SK-N-SH (cell line): ENCODE data around the gene BMF. TPM values are rescaled to one million over a fixed set of nuclear protein-coding genes. Genes with fewer than 3 reads are reported as not detected.

Source experiments
- CTCF ChIA-PET: fragments of 300-600, 350-600 bp; formaldehyde crosslinking; extraction: SDS; loops from one replicate; lab custom pipeline; 2021; lab: Yijun Ruan, JAX
- POLR2A ChIA-PET: fragments of 350-600 bp; sonication (Branson Sonifier 250); formaldehyde crosslinking; extraction: SDS; loops from one replicate; lab custom pipeline; 2020; ENCODE audit warnings: antibody characterized with exemption, inconsistent platforms; lab: Yijun Ruan, JAX
- DNase-seq: peaks from one replicate; pipeline ENCODE4 v3.0.0; 2012
- H2AFZ ChIP-seq: fragments of 200-600 bp; sonication (generic); 2 replicates; pipeline ENCODE4 v1.8.1; 2016; ENCODE audit warnings: antibody characterized with exemption, mild to moderate bottlenecking, low read depth
- H3F3A ChIP-seq: fragments of 200-600 bp; sonication (generic); replicated peaks from 2 replicates; pipeline ENCODE3; 2016; ENCODE audit warnings: antibody characterized with exemption, mild to moderate bottlenecking; ENCODE audit not compliant: insufficient read depth
- H3K27ac ChIP-seq, 2 experiments: fragments of 200-500 bp in 1 of 2; fragments of 200-600 bp in 1 of 2; sonication (Bioruptor generic) in 1 of 2; sonication (generic), shearing (Covaris generic) in 1 of 2; 2 replicates each; pipeline versions ENCODE4 v1.5.1 to v1.6.1; 2014 to 2016; ENCODE audit warnings: low read depth in 2 of 2, inconsistent platforms in 1 of 2, low read length in 1 of 2, mild to moderate bottlenecking in 1 of 2, mixed read lengths in 1 of 2
- H3K27me3 ChIP-seq: fragments of 200-600 bp; sonication (generic), shearing (Covaris generic); 2 replicates; pipeline ENCODE4 v1.6.1; 2016; ENCODE audit warnings: mixed run types; ENCODE audit not compliant: insufficient read depth
- H3K36me3 ChIP-seq, 2 experiments: fragments of 200-500 bp in 1 of 2; fragments of 200-600 bp in 1 of 2; sonication (Bioruptor generic) in 1 of 2; sonication (generic) in 1 of 2; replicated peaks in 1 of 2; 2 replicates each; pipeline versions ENCODE3 to v1.5.1; 2014 to 2016; ENCODE audit warnings: low read length in 1 of 2, mild to moderate bottlenecking in 1 of 2; ENCODE audit not compliant: insufficient read depth in 2 of 2, control insufficient read depth in 1 of 2
- H3K4me1 ChIP-seq, 2 experiments: fragments of 200-500 bp in 1 of 2; fragments of 200-600 bp in 1 of 2; sonication (Bioruptor generic) in 1 of 2; sonication (generic), shearing (Covaris generic) in 1 of 2; 2 replicates each; pipeline versions ENCODE4 v1.5.1 to v1.6.1; 2014 to 2016; ENCODE audit warnings: low read depth in 1 of 2, low read length in 1 of 2, mixed run types in 1 of 2; ENCODE audit not compliant: insufficient read depth in 2 of 2, control insufficient read depth in 1 of 2
- H3K4me2 ChIP-seq: fragments of 200-600 bp; sonication (generic), shearing (Covaris generic); 2 replicates; pipeline ENCODE4 v1.6.1; 2017; ENCODE audit warnings: mixed run types
- H3K4me3 ChIP-seq, 2 experiments: fragments of 200-500 bp in 1 of 2; fragments of 200-600 bp in 1 of 2; sonication (Bioruptor generic) in 1 of 2; sonication (generic), shearing (Covaris generic) in 1 of 2; 2 replicates each; pipeline versions ENCODE4 v1.5.1 to v1.8.1; 2014 to 2016; ENCODE audit warnings: low read depth in 2 of 2, inconsistent platforms in 1 of 2, low read length in 1 of 2, mild to moderate bottlenecking in 1 of 2, mixed read lengths in 1 of 2, moderate library complexity in 1 of 2
- H3K79me2 ChIP-seq: fragments of 200-600 bp; sonication (generic); 2 replicates; pipeline ENCODE4 v1.8.1; 2017; ENCODE audit warnings: mild to moderate bottlenecking; ENCODE audit not compliant: insufficient read depth
- H3K9ac ChIP-seq: fragments of 200-600 bp; sonication (generic); 2 replicates; pipeline ENCODE4 v1.6.1; 2017; ENCODE audit warnings: mixed run types
- H3K9me2 ChIP-seq: fragments of 200-600 bp; sonication (generic); 2 replicates; pipeline ENCODE4 v1.6.1; 2017; ENCODE audit warnings: mixed run types
- H3K9me3 ChIP-seq: fragments of 200-600 bp; sonication (generic); 2 replicates; pipeline ENCODE4 v1.6.1; 2017; ENCODE audit warnings: mixed run types, mild to moderate bottlenecking, moderate library complexity
- H4K20me1 ChIP-seq: fragments of 200-600 bp; sonication (generic); 2 replicates; pipeline ENCODE4 v1.6.1; 2017; ENCODE audit warnings: mild to moderate bottlenecking, mixed run types; ENCODE audit not compliant: insufficient read depth
- ELF1 ChIP-seq: IDR thresholded peaks from 2 replicates; pipeline ENCODE4 v1.4.0; 2012
- GATA2 ChIP-seq: sonication (generic); formaldehyde crosslinking; IDR thresholded peaks from 2 replicates; pipeline ENCODE4 v1.5.0; 2020; ENCODE audit warnings: mild to moderate bottlenecking, missing genetic modification reagents
- MEF2A ChIP-seq: IDR thresholded peaks from 2 replicates; pipeline ENCODE4 v1.4.0; 2012; ENCODE audit warnings: low read depth, borderline replicate concordance
- NFIC ChIP-seq: IDR thresholded peaks from 2 replicates; pipeline ENCODE4 v1.4.0; 2012; ENCODE audit warnings: borderline replicate concordance
- POLR2AphosphoS5 ChIP-seq: IDR thresholded peaks from 2 replicates; pipeline ENCODE4 v1.6.1; 2012; ENCODE audit warnings: low read depth, low read length
- RAD21 ChIP-seq: IDR thresholded peaks from 2 replicates; pipeline ENCODE4 v1.6.1; 2012; ENCODE audit warnings: mild to moderate bottlenecking, low read length
- RCOR1 ChIP-seq: fragments of 150-350 bp; IDR thresholded peaks from 2 replicates; pipeline ENCODE4 v1.6.1; 2017; ENCODE audit warnings: antibody characterized with exemption, low read length
- RFX5 ChIP-seq: IDR thresholded peaks from 2 replicates; pipeline ENCODE4 v1.6.1; 2012; ENCODE audit warnings: mild to moderate bottlenecking, improper control_type of control experiment, low read length
- SMC3 ChIP-seq: IDR thresholded peaks from 2 replicates; pipeline ENCODE4 v1.6.1; 2012; ENCODE audit warnings: low read depth, low read length, improper control_type of control experiment
- TAF1 ChIP-seq: IDR thresholded peaks from 2 replicates; pipeline ENCODE4 v1.6.1; 2012; ENCODE audit warnings: low read depth, mild to moderate bottlenecking, low read length, moderate library complexity, borderline replicate concordance
- TEAD4 ChIP-seq: IDR thresholded peaks from 2 replicates; pipeline ENCODE4 v1.4.0; 2012; ENCODE audit warnings: mild to moderate bottlenecking, borderline replicate concordance; ENCODE audit not compliant: insufficient read depth
- WGBS: methylation state at CpG from one replicate; pipeline ENCODE4 v1.1.6; 2017; ENCODE audit warnings: low lambda C conversion rate; 5-methylcytosine and 5-hydroxymethylcytosine counted together
- polyA plus RNA-seq, 3 experiments: library from polyadenylated mRNA; depleted of rRNA; stranded (reverse); fragments of >200 nt; gene quantifications; 2 replicates each; pipeline ENCODE4 v1.2.3, GENCODE V29; 2012
- TF ChIP-seq, protein P1 (sequence below): fragments of 200-600 bp; sonication (generic); IDR thresholded peaks from 2 replicates; pipeline ENCODE4 v1.6.1; 2017; ENCODE audit warnings: antibody characterized with exemption, mild to moderate bottlenecking, moderate library complexity
- TF ChIP-seq, protein P2 (sequence below): IDR thresholded peaks from 2 replicates; pipeline ENCODE4 v1.6.1; 2012; ENCODE audit warnings: mild to moderate bottlenecking, low read depth, low read length, moderate library complexity
- TF ChIP-seq, protein P3 (sequence below): fragments of 150-350 bp; IDR thresholded peaks from 2 replicates; pipeline ENCODE4 v1.6.1; 2016; ENCODE audit warnings: mild to moderate bottlenecking, low read depth, low read length
- TF ChIP-seq, protein P4 (sequence below): fragments of 150-350 bp; IDR thresholded peaks from 2 replicates; pipeline ENCODE4 v1.6.1; 2017; ENCODE audit warnings: antibody characterized with exemption, low read length, low read depth, borderline replicate concordance

The BMF gene
- polyA plus RNA-seq, 1 of the 3 experiments (the other 2 are of a cell fraction), result 0.72 TPM

DNA sequence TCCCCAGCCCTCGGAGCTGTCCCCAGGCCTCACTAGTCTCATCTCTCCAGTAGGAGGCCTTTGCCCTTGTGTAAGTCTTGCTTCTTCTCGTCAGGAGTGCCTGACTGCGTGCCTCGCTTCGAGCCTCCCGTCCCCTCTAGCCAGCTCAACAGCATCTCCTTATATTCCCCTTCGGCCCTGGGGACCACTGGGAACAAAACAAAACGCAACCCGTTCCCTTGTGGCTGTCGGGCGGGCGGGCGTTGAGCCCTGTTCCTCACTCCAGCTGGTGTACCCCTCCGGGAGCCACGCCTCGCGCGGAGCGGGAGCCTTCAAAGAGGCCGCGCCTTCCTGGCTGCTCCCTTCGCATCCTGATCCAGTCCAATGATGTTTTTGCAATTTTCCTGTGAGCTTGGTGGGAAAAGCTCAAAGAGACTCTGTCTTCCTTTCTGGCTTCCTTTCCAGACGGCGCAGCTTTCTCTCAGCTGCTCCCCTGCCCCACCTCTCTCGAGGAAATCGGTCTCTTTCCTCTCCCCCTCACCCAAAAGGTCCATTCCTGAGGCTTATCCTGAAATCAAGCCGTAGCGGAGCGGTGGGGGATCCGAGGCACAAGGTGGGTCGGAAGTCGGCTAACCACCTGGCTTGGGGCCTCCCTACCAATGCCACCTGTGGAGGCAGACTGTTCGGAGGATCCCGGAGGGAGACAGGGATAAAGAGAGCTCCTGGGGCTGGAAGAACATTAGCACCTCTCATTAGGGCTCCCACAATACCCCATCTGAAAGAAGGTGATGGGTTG lies 36.3 kb downstream of the BMF start:
- Histone ChIP-seq H3K4me3 (no peak overlapping the region), H3K4me2 (no peak overlapping the region), H3F3A (no peaks in the 10 kb centered on the region), H3K9me2 (no peaks in the 10 kb centered on the region), H4K20me1 (no peaks in the 10 kb centered on the region), H3K9me3 (no peaks in the 10 kb centered on the region), H3K79me2 (no peaks in the 10 kb centered on the region), H3K36me3 (no peaks in the 10 kb centered on the region), H3K27ac (no peak overlapping the region), H3K4me1 (peaks cover 12 to 18% of the 10 kb centered on the region in 2 experiments), H3K9ac (no peak overlapping the region), H3K27me3 (no peaks in the 10 kb centered on the region), H2AFZ (no peak overlapping the region)
- 95% methylated on average over 34 of the region's 34 CpGs for WGBS
- DNase-seq, result no peak
- ChIA-PET POLR2A (no interaction called here), CTCF (interaction anchor here (0.6 to 1.8 kb wide), 2 partner anchors 32 to 203 kb away, joined by 3 to 8 read pairs; no protein-coding TSS in a partner anchor)
- TF ChIP-seq, protein P1, sequence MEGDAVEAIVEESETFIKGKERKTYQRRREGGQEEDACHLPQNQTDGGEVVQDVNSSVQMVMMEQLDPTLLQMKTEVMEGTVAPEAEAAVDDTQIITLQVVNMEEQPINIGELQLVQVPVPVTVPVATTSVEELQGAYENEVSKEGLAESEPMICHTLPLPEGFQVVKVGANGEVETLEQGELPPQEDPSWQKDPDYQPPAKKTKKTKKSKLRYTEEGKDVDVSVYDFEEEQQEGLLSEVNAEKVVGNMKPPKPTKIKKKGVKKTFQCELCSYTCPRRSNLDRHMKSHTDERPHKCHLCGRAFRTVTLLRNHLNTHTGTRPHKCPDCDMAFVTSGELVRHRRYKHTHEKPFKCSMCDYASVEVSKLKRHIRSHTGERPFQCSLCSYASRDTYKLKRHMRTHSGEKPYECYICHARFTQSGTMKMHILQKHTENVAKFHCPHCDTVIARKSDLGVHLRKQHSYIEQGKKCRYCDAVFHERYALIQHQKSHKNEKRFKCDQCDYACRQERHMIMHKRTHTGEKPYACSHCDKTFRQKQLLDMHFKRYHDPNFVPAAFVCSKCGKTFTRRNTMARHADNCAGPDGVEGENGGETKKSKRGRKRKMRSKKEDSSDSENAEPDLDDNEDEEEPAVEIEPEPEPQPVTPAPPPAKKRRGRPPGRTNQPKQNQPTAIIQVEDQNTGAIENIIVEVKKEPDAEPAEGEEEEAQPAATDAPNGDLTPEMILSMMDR, result no peak

DNA sequence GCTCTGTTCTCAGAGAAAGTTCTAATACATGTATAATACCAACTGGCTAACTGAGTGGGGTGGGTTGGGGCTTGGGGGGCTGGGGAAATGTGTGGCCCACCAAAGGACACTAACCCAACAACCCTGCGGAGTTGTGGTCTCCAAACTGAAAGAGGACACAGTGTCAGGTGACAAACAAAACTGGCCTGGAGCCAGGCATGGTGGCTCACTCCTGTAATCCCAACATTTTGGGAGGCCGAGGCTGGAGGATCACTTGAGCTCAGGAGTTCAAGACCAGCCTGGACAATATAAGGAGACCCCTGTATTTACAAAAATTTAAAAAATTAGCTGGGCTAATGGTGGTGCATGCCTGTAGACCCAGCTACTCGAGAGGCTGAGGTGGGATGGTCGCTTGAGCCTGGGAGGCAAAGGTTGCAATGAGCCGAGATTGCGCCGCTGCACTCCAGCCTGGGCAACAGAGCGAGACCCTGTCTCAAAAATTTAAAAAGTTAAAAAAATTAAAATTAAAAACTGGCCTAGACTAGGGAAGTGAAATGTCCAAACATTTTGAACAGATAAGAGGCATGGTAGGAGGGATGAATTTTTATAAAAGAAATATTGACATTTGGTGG lies 38.0 kb downstream of the BMF start:
- Histone ChIP-seq H3K9me2 (no peaks in the 10 kb centered on the region), H3K4me3 (no peak overlapping the region), H3K9me3 (no peaks in the 10 kb centered on the region), H3K4me1 (peaks cover 12 to 22% of the 10 kb centered on the region in 2 experiments), H3K27me3 (no peaks in the 10 kb centered on the region), H3K9ac (no peak overlapping the region), H3K36me3 (no peaks in the 10 kb centered on the region), H3K27ac (no peak overlapping the region; a peak in 1 of 4 replicates), H2AFZ (no peak overlapping the region), H3K4me2 (no peak overlapping the region), H4K20me1 (no peaks in the 10 kb centered on the region), H3F3A (no peaks in the 10 kb centered on the region), H3K79me2 (no peaks in the 10 kb centered on the region)
- ChIA-PET CTCF (interaction anchor here (0.8 to 2.4 kb wide), 5 partner anchors 11 to 203 kb away, joined by 3 to 20 read pairs (median 3); no protein-coding TSS in a partner anchor), POLR2A (no interaction called here)
- DNase-seq, result no peak
- WGBS, result 98% methylated on average over 8 of the region's 8 CpGs
- TF ChIP-seq TAF1, result no peak
- TF ChIP-seq TEAD4, result no peak
- no peak for TF ChIP-seq NFIC
- TF ChIP-seq MEF2A, result no peak
- TF ChIP-seq POLR2AphosphoS5, result no peak
- TF ChIP-seq RCOR1, result no peak
- TF ChIP-seq, protein P2, sequence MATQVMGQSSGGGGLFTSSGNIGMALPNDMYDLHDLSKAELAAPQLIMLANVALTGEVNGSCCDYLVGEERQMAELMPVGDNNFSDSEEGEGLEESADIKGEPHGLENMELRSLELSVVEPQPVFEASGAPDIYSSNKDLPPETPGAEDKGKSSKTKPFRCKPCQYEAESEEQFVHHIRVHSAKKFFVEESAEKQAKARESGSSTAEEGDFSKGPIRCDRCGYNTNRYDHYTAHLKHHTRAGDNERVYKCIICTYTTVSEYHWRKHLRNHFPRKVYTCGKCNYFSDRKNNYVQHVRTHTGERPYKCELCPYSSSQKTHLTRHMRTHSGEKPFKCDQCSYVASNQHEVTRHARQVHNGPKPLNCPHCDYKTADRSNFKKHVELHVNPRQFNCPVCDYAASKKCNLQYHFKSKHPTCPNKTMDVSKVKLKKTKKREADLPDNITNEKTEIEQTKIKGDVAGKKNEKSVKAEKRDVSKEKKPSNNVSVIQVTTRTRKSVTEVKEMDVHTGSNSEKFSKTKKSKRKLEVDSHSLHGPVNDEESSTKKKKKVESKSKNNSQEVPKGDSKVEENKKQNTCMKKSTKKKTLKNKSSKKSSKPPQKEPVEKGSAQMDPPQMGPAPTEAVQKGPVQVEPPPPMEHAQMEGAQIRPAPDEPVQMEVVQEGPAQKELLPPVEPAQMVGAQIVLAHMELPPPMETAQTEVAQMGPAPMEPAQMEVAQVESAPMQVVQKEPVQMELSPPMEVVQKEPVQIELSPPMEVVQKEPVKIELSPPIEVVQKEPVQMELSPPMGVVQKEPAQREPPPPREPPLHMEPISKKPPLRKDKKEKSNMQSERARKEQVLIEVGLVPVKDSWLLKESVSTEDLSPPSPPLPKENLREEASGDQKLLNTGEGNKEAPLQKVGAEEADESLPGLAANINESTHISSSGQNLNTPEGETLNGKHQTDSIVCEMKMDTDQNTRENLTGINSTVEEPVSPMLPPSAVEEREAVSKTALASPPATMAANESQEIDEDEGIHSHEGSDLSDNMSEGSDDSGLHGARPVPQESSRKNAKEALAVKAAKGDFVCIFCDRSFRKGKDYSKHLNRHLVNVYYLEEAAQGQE, result no peak
- no peak for TF ChIP-seq GATA2 (CRISPR knock-in tag)
- TF ChIP-seq, protein P3, sequence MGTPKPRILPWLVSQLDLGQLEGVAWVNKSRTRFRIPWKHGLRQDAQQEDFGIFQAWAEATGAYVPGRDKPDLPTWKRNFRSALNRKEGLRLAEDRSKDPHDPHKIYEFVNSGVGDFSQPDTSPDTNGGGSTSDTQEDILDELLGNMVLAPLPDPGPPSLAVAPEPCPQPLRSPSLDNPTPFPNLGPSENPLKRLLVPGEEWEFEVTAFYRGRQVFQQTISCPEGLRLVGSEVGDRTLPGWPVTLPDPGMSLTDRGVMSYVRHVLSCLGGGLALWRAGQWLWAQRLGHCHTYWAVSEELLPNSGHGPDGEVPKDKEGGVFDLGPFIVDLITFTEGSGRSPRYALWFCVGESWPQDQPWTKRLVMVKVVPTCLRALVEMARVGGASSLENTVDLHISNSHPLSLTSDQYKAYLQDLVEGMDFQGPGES, result no peak
- TF ChIP-seq, protein P4, sequence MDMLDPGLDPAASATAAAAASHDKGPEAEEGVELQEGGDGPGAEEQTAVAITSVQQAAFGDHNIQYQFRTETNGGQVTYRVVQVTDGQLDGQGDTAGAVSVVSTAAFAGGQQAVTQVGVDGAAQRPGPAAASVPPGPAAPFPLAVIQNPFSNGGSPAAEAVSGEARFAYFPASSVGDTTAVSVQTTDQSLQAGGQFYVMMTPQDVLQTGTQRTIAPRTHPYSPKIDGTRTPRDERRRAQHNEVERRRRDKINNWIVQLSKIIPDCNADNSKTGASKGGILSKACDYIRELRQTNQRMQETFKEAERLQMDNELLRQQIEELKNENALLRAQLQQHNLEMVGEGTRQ, result no peak
- no peak for TF ChIP-seq SMC3
- TF ChIP-seq RFX5, result no peak
- TF ChIP-seq RAD21, result no peak
- TF ChIP-seq, protein P1, result no peak
- no peak for TF ChIP-seq ELF1
